B cell (primary cell): ENCODE results near the gene SPAAR.

Experiments used
- EZH2 ChIP-seq: IDR thresholded peaks from 2 replicates; pipeline ENCODE4 v1.6.1; 2012; ENCODE audit warnings: borderline replicate concordance, low read depth, mild to moderate bottlenecking, moderate library complexity, low read length; ENCODE audit not compliant: insufficient read depth, poor library complexity, severe bottlenecking
- TF ChIP-seq, protein P1 (sequence below): fragments of 200-600 bp; IDR thresholded peaks from one replicate; pipeline ENCODE4 v1.8.0; 2022; ENCODE audit warnings: antibody characterized with exemption, mild to moderate bottlenecking

DNA sequence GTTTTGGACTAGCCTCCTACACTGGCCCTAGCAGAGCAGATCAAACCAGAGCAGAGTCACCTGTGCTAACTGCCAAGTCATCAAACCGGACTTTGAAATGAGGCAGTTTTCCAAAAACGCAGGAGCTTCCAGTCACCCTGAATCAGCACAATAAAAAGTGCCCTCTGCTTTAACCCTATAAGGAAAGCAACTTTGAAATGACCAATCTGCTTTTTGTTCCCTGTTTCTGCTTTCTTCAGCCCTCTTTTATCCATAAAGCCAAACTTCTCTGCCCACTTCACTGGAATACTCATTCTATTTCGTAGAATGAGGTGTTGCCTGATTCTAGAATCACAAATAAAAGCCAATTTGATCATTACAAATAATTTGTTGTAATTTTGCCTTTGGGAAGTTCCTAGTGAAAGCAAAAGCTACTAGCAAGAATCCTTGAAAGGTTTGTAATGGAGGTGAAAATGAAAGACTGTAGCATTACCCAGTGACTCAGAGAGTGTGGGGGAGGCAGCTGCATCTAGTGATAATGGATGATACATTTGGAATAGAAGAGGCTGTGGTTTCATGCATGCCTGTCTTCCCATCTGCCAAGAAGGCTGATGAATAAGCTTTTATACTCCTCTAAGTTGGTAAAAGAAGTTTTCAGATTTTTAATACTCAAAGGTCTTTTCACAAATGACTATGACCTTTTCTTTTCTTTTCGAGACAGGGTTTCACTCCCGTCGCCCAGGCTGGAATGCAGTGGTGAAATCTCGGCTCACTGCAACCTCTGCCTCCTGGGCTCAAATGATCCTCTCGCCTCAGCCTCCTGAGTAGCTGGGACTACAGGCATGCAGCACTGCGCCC, 14.9 kb downstream of the SPAAR start:
- TF ChIP-seq EZH2, result no peak
- TF ChIP-seq, protein P1, sequence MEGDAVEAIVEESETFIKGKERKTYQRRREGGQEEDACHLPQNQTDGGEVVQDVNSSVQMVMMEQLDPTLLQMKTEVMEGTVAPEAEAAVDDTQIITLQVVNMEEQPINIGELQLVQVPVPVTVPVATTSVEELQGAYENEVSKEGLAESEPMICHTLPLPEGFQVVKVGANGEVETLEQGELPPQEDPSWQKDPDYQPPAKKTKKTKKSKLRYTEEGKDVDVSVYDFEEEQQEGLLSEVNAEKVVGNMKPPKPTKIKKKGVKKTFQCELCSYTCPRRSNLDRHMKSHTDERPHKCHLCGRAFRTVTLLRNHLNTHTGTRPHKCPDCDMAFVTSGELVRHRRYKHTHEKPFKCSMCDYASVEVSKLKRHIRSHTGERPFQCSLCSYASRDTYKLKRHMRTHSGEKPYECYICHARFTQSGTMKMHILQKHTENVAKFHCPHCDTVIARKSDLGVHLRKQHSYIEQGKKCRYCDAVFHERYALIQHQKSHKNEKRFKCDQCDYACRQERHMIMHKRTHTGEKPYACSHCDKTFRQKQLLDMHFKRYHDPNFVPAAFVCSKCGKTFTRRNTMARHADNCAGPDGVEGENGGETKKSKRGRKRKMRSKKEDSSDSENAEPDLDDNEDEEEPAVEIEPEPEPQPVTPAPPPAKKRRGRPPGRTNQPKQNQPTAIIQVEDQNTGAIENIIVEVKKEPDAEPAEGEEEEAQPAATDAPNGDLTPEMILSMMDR, result no peak
